HepG2 (cell line): Measurements from ENCODE around the gene PGAP3. TPM values are rescaled to one million over a fixed set of nuclear protein-coding genes. Genes with fewer than 3 reads are reported as not detected.

Experiments
- ATM ChIP-seq: fragments of 450-650 bp; IDR thresholded peaks from 2 replicates; pipeline ENCODE4 v1.7.1; 2017; ENCODE audit warnings: mild to moderate bottlenecking, borderline replicate concordance
- BCL6 ChIP-seq: IDR thresholded peaks from 2 replicates; pipeline ENCODE4 v1.6.1; 2016; ENCODE audit warnings: missing genetic modification reagents, missing compliant biosample characterization
- ESRRA ChIP-seq: sonication (generic); formaldehyde crosslinking; IDR thresholded peaks from 2 replicates; pipeline ENCODE4 v1.5.1; 2020; ENCODE audit warnings: mild to moderate bottlenecking, low read depth, missing genetic modification reagents
- HMG20A ChIP-seq: IDR thresholded peaks from 2 replicates; pipeline ENCODE4 v1.6.1; 2016; ENCODE audit warnings: borderline replicate concordance
- HOXA5 ChIP-seq: sonication (generic); formaldehyde crosslinking; IDR thresholded peaks from 2 replicates; pipeline ENCODE4 v1.4.0; 2020; ENCODE audit warnings: missing genetic modification reagents
- KDM3A ChIP-seq: IDR thresholded peaks from 2 replicates; pipeline ENCODE4 v1.6.1; 2018; ENCODE audit warnings: low read depth, missing compliant biosample characterization
- KLF6 ChIP-seq: IDR thresholded peaks from 2 replicates; pipeline ENCODE4 v1.8.0; 2016; ENCODE audit warnings: missing biosample characterization, missing genetic modification reagents
- NFKB2 ChIP-seq: sonication (generic); formaldehyde crosslinking; IDR thresholded peaks from 2 replicates; pipeline ENCODE4 v1.4.0; 2020; ENCODE audit warnings: missing genetic modification reagents, borderline replicate concordance
- RBM22 ChIP-seq: fragments of 200-400 bp; formaldehyde crosslinking; optimal IDR thresholded peaks from 2 replicates; pipeline ENCODE3; 2017; ENCODE audit warnings: mild to moderate bottlenecking, low read length, moderate library complexity
- SSRP1 ChIP-seq: IDR thresholded peaks from 2 replicates; pipeline ENCODE4 v1.6.1; 2016; ENCODE audit warnings: control low read depth
- ZNF564 ChIP-seq: sonication (generic); formaldehyde crosslinking; IDR thresholded peaks from 2 replicates; pipeline ENCODE4 v1.8.1; 2023; ENCODE audit warnings: mild to moderate bottlenecking, missing genetic modification reagents
- ZNF75D ChIP-seq: sonication (generic); formaldehyde crosslinking; IDR thresholded peaks from 2 replicates; pipeline ENCODE4 v1.8.1; 2023; ENCODE audit warnings: missing genetic modification reagents, mild to moderate bottlenecking, borderline replicate concordance
- ZNF766 ChIP-seq: sonication (generic); formaldehyde crosslinking; IDR thresholded peaks from 2 replicates; pipeline ENCODE4 v1.5.0; 2020; ENCODE audit warnings: missing genetic modification reagents, borderline replicate concordance
- ZNF781 ChIP-seq: sonication (generic); formaldehyde crosslinking; IDR thresholded peaks from 2 replicates; pipeline ENCODE4 v1.5.1; 2020; ENCODE audit warnings: borderline replicate concordance, mild to moderate bottlenecking, missing genetic modification reagents; ENCODE audit errors: not compliant biosample characterization
- polyA plus RNA-seq, 8 experiments: library from polyadenylated mRNA; depleted of rRNA in 3 of 8; stranded (reverse) in 7 of 8; unstranded in 1 of 8; fragments of >200 nt; fragmentation: Illumina TruSeq in 4 of 8; extraction: Trizol in 4 of 8; gene quantifications; 2 replicates each; pipeline versions ENCODE4 v1.2.1 to v1.2.3, GENCODE V29; 2011 to 2016; ENCODE audit warnings: low read depth in 4 of 8, missing spikeins in 1 of 8, mixed read lengths in 1 of 8; ENCODE audit not compliant: insufficient read depth in 1 of 8
- total RNA-seq, 5 experiments: library from RNA; depleted of rRNA; stranded (reverse); fragments of >200 nt; fragmentation: Illumina TruSeq; extraction: Trizol; gene quantifications; 2 replicates each; pipeline ENCODE4 v1.2.3, GENCODE V29; 2016; ENCODE audit warnings: low read depth in 1 of 5
- TF ChIP-seq, protein P1 (sequence below): sonication (generic); formaldehyde crosslinking; IDR thresholded peaks from 2 replicates; pipeline ENCODE4 v1.5.1; 2020; ENCODE audit warnings: mild to moderate bottlenecking, missing genetic modification reagents, moderate library complexity
- TF ChIP-seq, protein P2 (sequence below): sonication (generic); formaldehyde crosslinking; IDR thresholded peaks from 2 replicates; pipeline ENCODE4 v1.5.0; 2020; ENCODE audit warnings: mild to moderate bottlenecking, missing genetic modification reagents
- TF ChIP-seq, protein P3 (sequence below), 2 experiments: sonication (generic) in 1 of 2; formaldehyde crosslinking in 1 of 2; IDR thresholded peaks; 2 replicates each; pipeline versions ENCODE4 v1.4.0 to v1.6.1; 2016 to 2020; ENCODE audit warnings: borderline replicate concordance in 1 of 2, low read depth in 1 of 2, mild to moderate bottlenecking in 1 of 2, missing genetic modification reagents in 1 of 2

The PGAP3 gene
- total and polyA plus RNA-seq, 2 of the 13 experiments (the other 11 are each of a cell fraction or from before 2014, with no cell fraction given): 11.9 to 14.6 TPM

GRCh38 chr17:39667945-39668924, 19.6 kb downstream of the PGAP3 start, which contains the start of gene PNMT (continued):
- TF ChIP-seq, protein P1, sequence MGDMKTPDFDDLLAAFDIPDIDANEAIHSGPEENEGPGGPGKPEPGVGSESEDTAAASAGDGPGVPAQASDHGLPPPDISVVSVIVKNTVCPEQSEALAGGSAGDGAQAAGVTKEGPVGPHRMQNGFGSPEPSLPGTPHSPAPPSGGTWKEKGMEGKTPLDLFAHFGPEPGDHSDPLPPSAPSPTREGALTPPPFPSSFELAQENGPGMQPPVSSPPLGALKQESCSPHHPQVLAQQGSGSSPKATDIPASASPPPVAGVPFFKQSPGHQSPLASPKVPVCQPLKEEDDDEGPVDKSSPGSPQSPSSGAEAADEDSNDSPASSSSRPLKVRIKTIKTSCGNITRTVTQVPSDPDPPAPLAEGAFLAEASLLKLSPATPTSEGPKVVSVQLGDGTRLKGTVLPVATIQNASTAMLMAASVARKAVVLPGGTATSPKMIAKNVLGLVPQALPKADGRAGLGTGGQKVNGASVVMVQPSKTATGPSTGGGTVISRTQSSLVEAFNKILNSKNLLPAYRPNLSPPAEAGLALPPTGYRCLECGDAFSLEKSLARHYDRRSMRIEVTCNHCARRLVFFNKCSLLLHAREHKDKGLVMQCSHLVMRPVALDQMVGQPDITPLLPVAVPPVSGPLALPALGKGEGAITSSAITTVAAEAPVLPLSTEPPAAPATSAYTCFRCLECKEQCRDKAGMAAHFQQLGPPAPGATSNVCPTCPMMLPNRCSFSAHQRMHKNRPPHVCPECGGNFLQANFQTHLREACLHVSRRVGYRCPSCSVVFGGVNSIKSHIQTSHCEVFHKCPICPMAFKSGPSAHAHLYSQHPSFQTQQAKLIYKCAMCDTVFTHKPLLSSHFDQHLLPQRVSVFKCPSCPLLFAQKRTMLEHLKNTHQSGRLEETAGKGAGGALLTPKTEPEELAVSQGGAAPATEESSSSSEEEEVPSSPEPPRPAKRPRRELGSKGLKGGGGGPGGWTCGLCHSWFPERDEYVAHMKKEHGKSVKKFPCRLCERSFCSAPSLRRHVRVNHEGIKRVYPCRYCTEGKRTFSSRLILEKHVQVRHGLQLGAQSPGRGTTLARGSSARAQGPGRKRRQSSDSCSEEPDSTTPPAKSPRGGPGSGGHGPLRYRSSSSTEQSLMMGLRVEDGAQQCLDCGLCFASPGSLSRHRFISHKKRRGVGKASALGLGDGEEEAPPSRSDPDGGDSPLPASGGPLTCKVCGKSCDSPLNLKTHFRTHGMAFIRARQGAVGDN (CRISPR knock-in tag): peak; percentile 98
- no peak for TF ChIP-seq ZNF75D (CRISPR knock-in tag)
- peak; percentile 67; the same call in 1 of the 2 replicates for TF ChIP-seq NFKB2 (CRISPR knock-in tag)
- no peak for TF ChIP-seq ZNF766
- no peak for TF ChIP-seq RBM22
- TF ChIP-seq, protein P2, sequence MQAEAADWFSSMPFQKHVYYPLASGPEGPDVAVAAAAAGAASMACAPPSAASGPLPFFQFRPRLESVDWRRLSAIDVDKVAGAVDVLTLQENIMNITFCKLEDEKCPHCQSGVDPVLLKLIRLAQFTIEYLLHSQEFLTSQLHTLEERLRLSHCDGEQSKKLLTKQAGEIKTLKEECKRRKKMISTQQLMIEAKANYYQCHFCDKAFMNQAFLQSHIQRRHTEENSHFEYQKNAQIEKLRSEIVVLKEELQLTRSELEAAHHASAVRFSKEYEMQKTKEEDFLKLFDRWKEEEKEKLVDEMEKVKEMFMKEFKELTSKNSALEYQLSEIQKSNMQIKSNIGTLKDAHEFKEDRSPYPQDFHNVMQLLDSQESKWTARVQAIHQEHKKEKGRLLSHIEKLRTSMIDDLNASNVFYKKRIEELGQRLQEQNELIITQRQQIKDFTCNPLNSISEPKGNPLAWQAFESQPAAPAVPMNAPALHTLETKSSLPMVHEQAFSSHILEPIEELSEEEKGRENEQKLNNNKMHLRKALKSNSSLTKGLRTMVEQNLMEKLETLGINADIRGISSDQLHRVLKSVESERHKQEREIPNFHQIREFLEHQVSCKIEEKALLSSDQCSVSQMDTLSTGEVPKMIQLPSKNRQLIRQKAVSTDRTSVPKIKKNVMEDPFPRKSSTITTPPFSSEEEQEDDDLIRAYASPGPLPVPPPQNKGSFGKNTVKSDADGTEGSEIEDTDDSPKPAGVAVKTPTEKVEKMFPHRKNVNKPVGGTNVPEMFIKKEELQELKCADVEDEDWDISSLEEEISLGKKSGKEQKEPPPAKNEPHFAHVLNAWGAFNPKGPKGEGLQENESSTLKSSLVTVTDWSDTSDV (CRISPR knock-in tag): peak; percentile 92; the same call in 1 of the 2 replicates
- no peak for TF ChIP-seq HOXA5 (CRISPR knock-in tag)
- TF ChIP-seq, protein P3, sequence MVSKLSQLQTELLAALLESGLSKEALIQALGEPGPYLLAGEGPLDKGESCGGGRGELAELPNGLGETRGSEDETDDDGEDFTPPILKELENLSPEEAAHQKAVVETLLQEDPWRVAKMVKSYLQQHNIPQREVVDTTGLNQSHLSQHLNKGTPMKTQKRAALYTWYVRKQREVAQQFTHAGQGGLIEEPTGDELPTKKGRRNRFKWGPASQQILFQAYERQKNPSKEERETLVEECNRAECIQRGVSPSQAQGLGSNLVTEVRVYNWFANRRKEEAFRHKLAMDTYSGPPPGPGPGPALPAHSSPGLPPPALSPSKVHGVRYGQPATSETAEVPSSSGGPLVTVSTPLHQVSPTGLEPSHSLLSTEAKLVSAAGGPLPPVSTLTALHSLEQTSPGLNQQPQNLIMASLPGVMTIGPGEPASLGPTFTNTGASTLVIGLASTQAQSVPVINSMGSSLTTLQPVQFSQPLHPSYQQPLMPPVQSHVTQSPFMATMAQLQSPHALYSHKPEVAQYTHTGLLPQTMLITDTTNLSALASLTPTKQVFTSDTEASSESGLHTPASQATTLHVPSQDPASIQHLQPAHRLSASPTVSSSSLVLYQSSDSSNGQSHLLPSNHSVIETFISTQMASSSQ (IDR thresholded peaks at IDR 0.05; ENCODE audit: low read depth): no peak
- TF ChIP-seq, protein P3 (CRISPR knock-in tag; IDR thresholded peaks at IDR 0.05; ENCODE audit: borderline replicate concordance): no peak
- peak; percentile 76; the same call in 1 of the 2 replicates for TF ChIP-seq KLF6 (CRISPR knock-in tag)
- TF ChIP-seq BCL6 (CRISPR knock-in tag): peak; percentile 59; the same call in 1 of the 2 replicates
- no peak for TF ChIP-seq ATM
- TF ChIP-seq SSRP1 (CRISPR knock-in tag): 0 out of 2 replicates have a peak, but pooled peaks have one; percentile 66
- TF ChIP-seq KDM3A: peak; percentile 84
- 0 out of 2 replicates have a peak, but pooled peaks have one; percentile 60 for TF ChIP-seq ESRRA (CRISPR knock-in tag)
- TF ChIP-seq ZNF564 (CRISPR knock-in tag): peak; percentile 87; the same call in 1 of the 2 replicates
- TF ChIP-seq ZNF781 (CRISPR knock-in tag): peak; percentile 59
- TF ChIP-seq HMG20A: no peak
